Esophagus mucosa (tissue), 1 donor: ENCODE measurements around the gene IKZF1. TPM values are rescaled to one million over a fixed set of nuclear protein-coding genes. Genes with fewer than 3 reads are reported as not detected.

ENCODE experiments used
- total RNA-seq: library from RNA; stranded (reverse); gene quantifications from one replicate; pipeline ENCODE4 v1.2.4, GENCODE V29; 2023
- donor health status: DM: yes; HTN: yes; CAD: no.

The IKZF1 gene
- total RNA-seq, 1 donor from 2014 or later = 2.1 TPM

Other genes with a start within 250 kb of the IKZF1 start
- not detected for gene ZPBP, start 211.5 kb upstream of the IKZF1 start, total RNA-seq
- 15.9 TPM for gene FIGNL1, start 145.6 kb downstream of the IKZF1 start, total RNA-seq